Neural progenitor cell (in vitro differentiated cells): ENCODE results near the gene PBX3. TPM values are rescaled to one million over a fixed set of nuclear protein-coding genes. Genes with fewer than 3 reads are reported as not detected.

ENCODE experiments used
- DNase-seq: peaks from one replicate; pipeline ENCODE4 v3.0.0-alpha.2; 2016; ENCODE audit warnings: low spot score
- H2AFZ ChIP-seq: fragments of 200-600 bp; sonication (generic); replicated peaks from 2 replicates; pipeline ENCODE4 v1.6.1; 2016; ENCODE audit warnings: antibody characterized with exemption
- H3F3A ChIP-seq: fragments of 200-600 bp; sonication (generic); 2 replicates; pipeline ENCODE4 v1.6.1; 2016; ENCODE audit warnings: antibody characterized with exemption, low read depth
- H3K27ac ChIP-seq: fragments of 200-600 bp; sonication (generic); 2 replicates; pipeline ENCODE4 v1.5.1; 2016; ENCODE audit warnings: mild to moderate bottlenecking
- H3K27me3 ChIP-seq: fragments of 200-600 bp; sonication (generic); 2 replicates; pipeline ENCODE4 v1.6.1; 2016; ENCODE audit warnings: mild to moderate bottlenecking, moderate library complexity
- H3K36me3 ChIP-seq: fragments of 200-600 bp; sonication (generic); 2 replicates; pipeline ENCODE4 v1.5.1; 2016
- H3K4me1 ChIP-seq: fragments of 200-600 bp; sonication (generic); 2 replicates; pipeline ENCODE4 v1.6.1; 2016; ENCODE audit warnings: mixed run types
- H3K4me2 ChIP-seq: fragments of 200-600 bp; sonication (generic); 2 replicates; pipeline ENCODE4 v1.6.1; 2016
- H3K4me3 ChIP-seq: fragments of 200-600 bp; sonication (generic); 2 replicates; pipeline ENCODE4 v1.5.1; 2016
- H3K79me2 ChIP-seq: fragments of 200-600 bp; sonication (generic); 2 replicates; pipeline ENCODE4 v1.6.1; 2016; ENCODE audit warnings: low read depth
- H3K9ac ChIP-seq: fragments of 200-600 bp; sonication (generic); 2 replicates; pipeline ENCODE4 v1.6.1; 2016
- H3K9me3 ChIP-seq: fragments of 200-600 bp; sonication (generic); 2 replicates; pipeline ENCODE4 v1.5.1; 2016; ENCODE audit warnings: low read depth
- H4K20me1 ChIP-seq: fragments of 200-600 bp; sonication (generic); 2 replicates; pipeline ENCODE4 v1.6.1; 2016; ENCODE audit warnings: low read depth
- H3K27ac Mint-ChIP-seq: 3 replicates; pipeline ENCODE4 v1.8.0; 2021; ENCODE audit warnings: mixed read lengths
- H3K27me3 Mint-ChIP-seq: 2 replicates; pipeline ENCODE4 v1.8.0; 2022; ENCODE audit warnings: low read depth, mild to moderate bottlenecking, inconsistent platforms, moderate library complexity, mixed read lengths; ENCODE audit not compliant: insufficient read depth
- H3K36me3 Mint-ChIP-seq: 3 replicates; pipeline ENCODE4 v1.8.0; 2021; ENCODE audit warnings: mixed read lengths
- H3K4me1 Mint-ChIP-seq: 3 replicates; pipeline ENCODE4 v1.8.0; 2021; ENCODE audit warnings: mixed read lengths
- H3K4me3 Mint-ChIP-seq: 3 replicates; pipeline ENCODE4 v1.8.0; 2021; ENCODE audit warnings: mild to moderate bottlenecking, moderate library complexity, mixed read lengths
- H3K9me3 Mint-ChIP-seq: 3 replicates; pipeline ENCODE4 v1.8.0; 2020; ENCODE audit warnings: mixed read lengths
- EZH2 ChIP-seq: fragments of 200-600 bp; sonication (generic); IDR thresholded peaks from 2 replicates; pipeline ENCODE4 v1.6.1; 2017; ENCODE audit warnings: antibody characterized with exemption, mild to moderate bottlenecking, moderate library complexity
- EZH2phosphoT487 ChIP-seq: fragments of 200-600 bp; sonication (generic); IDR thresholded peaks from 2 replicates; pipeline ENCODE4 v1.6.1; 2017; ENCODE audit warnings: antibody characterized with exemption
- total RNA-seq: library from RNA; depleted of rRNA; stranded (reverse); fragments of >200 nt; gene quantifications from 2 replicates; pipeline ENCODE4 v1.2.3, GENCODE V29; 2015; ENCODE audit warnings: low replicate concordance
- TF ChIP-seq, protein P1 (sequence below): fragments of 200-600 bp; sonication (generic); IDR thresholded peaks from 2 replicates; pipeline ENCODE4 v1.5.1; 2017; ENCODE audit warnings: antibody characterized with exemption, mild to moderate bottlenecking

PBX3 gene
- total RNA-seq, 1 donor from 2014 or later, result 99.5 TPM

DNA sequence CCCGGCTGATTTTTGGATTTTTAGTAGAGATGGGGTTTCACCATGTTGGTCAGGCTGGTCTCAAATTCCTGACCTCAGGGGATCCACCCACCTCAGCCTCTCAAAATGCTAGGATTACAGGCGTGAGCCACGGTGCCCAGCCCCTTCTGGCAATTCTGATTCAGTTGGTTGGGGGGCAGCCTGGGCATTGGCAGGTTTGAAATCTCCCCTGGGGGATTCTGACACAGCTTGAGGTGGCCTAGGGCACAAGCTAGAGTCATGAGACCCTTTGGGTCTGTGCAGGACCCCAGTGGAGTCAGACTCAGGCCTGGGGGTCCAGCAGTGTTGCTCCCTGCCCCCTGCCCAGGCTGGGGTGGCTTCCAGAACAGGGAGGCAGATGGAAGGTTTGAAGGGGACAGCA is 239.8 kb downstream of the PBX3 start:
- Histone ChIP-seq H3F3A (no peaks in the 10 kb centered on the region), H3K79me2 (no peaks in the 10 kb centered on the region), H3K27me3 (no peaks in the 10 kb centered on the region), H3K27ac (no peak overlapping the region), H3K9me3 (no peaks in the 10 kb centered on the region), H3K9ac (no peak overlapping the region), H3K4me3 (no peak overlapping the region), H4K20me1 (no peaks in the 10 kb centered on the region), H2AFZ (no peak overlapping the region), H3K4me2 (no peak overlapping the region), H3K36me3 (no peaks in the 10 kb centered on the region), H3K4me1 (no peaks in the 10 kb centered on the region)
- Mint-ChIP-seq H3K9me3 (no peaks in the 10 kb centered on the region), H3K36me3 (no peaks in the 10 kb centered on the region), H3K27ac (peak overlapping the region; percentile 57), H3K4me1 (peaks cover 6% of the 10 kb centered on the region), H3K4me3 (no peak overlapping the region), H3K27me3 (peaks cover 12% of the 10 kb centered on the region)
- no peak for DNase-seq
- TF ChIP-seq EZH2phosphoT487 (no peak), EZH2 (no peak)
- TF ChIP-seq, protein P1, sequence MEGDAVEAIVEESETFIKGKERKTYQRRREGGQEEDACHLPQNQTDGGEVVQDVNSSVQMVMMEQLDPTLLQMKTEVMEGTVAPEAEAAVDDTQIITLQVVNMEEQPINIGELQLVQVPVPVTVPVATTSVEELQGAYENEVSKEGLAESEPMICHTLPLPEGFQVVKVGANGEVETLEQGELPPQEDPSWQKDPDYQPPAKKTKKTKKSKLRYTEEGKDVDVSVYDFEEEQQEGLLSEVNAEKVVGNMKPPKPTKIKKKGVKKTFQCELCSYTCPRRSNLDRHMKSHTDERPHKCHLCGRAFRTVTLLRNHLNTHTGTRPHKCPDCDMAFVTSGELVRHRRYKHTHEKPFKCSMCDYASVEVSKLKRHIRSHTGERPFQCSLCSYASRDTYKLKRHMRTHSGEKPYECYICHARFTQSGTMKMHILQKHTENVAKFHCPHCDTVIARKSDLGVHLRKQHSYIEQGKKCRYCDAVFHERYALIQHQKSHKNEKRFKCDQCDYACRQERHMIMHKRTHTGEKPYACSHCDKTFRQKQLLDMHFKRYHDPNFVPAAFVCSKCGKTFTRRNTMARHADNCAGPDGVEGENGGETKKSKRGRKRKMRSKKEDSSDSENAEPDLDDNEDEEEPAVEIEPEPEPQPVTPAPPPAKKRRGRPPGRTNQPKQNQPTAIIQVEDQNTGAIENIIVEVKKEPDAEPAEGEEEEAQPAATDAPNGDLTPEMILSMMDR, result no peak

GRCh38 chr9:125987420-125987819 is 240.2 kb downstream of the PBX3 start:
- Histone ChIP-seq H3K4me1 (no peaks in the 10 kb centered on the region), H4K20me1 (no peaks in the 10 kb centered on the region), H3K9me3 (no peaks in the 10 kb centered on the region), H3K27ac (no peak overlapping the region), H2AFZ (no peak overlapping the region), H3K36me3 (no peaks in the 10 kb centered on the region), H3K79me2 (no peaks in the 10 kb centered on the region), H3K27me3 (no peaks in the 10 kb centered on the region), H3K9ac (no peak overlapping the region), H3K4me2 (no peak overlapping the region), H3K4me3 (no peak overlapping the region), H3F3A (no peaks in the 10 kb centered on the region)
- Mint-ChIP-seq H3K27me3 (peaks cover 10% of the 10 kb centered on the region), H3K4me1 (peaks cover 6% of the 10 kb centered on the region), H3K27ac (no peak overlapping the region), H3K9me3 (no peaks in the 10 kb centered on the region), H3K36me3 (no peaks in the 10 kb centered on the region), H3K4me3 (no peak overlapping the region)
- TF ChIP-seq EZH2, result no peak
- TF ChIP-seq EZH2phosphoT487, result no peak
- TF ChIP-seq, protein P1, result no peak
- no peak for DNase-seq

DNA sequence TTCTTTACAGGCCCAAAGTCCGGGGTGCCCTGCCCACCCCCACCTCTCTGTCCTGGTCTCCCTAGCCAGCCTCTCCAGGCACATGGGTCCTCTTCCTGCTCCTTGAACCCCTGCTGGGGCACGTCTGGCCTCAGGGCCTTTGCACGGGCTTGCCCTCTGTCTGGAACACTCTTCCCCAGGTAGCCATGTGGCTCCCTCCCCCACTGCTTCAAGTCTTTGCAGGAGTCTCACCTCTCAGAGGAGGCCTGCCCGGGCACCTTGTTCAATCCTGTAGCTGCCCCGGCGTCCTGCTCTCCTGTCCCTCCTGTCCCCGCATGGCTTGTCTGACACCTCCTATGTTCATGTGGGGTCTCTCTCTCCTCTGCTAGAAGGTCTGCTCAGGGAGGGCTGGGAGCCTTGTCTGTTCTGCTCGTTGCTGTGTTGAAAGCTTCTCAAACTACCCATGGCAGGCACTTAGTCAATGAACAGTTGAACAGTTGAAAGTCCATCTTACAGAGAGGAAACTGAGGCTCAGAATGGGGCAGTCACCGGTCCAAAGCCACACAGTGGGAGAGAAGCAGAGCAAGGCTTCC is 241.4 kb downstream of the PBX3 start:
- Histone ChIP-seq H4K20me1 (no peaks in the 10 kb centered on the region), H3F3A (no peaks in the 10 kb centered on the region), H3K27ac (no peak overlapping the region), H3K4me3 (no peak overlapping the region), H3K27me3 (no peaks in the 10 kb centered on the region), H2AFZ (no peak overlapping the region), H3K79me2 (no peaks in the 10 kb centered on the region), H3K4me2 (no peak overlapping the region), H3K36me3 (no peaks in the 10 kb centered on the region), H3K4me1 (no peaks in the 10 kb centered on the region), H3K9ac (no peak overlapping the region), H3K9me3 (no peaks in the 10 kb centered on the region)
- DNase-seq, result no peak
- Mint-ChIP-seq H3K27ac (peak overlapping the region; percentile 60), H3K9me3 (no peaks in the 10 kb centered on the region), H3K4me3 (no peak overlapping the region), H3K4me1 (peaks cover 6% of the 10 kb centered on the region), H3K36me3 (no peaks in the 10 kb centered on the region), H3K27me3 (peaks cover 10% of the 10 kb centered on the region)
- TF ChIP-seq, protein P1, result no peak
- TF ChIP-seq EZH2 (no peak), EZH2phosphoT487 (no peak)
